Liver (tissue), 9 donors: ENCODE measurements around the gene UNC13C. TPM values are rescaled to one million over a fixed set of nuclear protein-coding genes. Genes with fewer than 3 reads are reported as not detected.
"Not testable (repeated sequence)": the region's sequence is repeated elsewhere in the genome, so short reads cannot be mapped to it uniquely, and the experiment has no call there.

ENCODE experiments used
- DNase-seq: peaks from one replicate; pipeline ENCODE4 v3.0.0-alpha.2; 2017; ENCODE audit warnings: low spot score
- H3K27ac ChIP-seq, 2 donors: one replicate each; pipeline ENCODE4 v1.7.0; 2013; ENCODE audit warnings: inconsistent platforms in 2 of 2, low read length in 2 of 2, control low read depth in 1 of 2, low read depth in 1 of 2, mild to moderate bottlenecking in 1 of 2
- H3K27me3 ChIP-seq, 4 donors: one replicate each; pipeline versions ENCODE4 v1.6.1 to v1.7.0; 2013; ENCODE audit warnings: low read length in 3 of 4, inconsistent platforms in 1 of 4, mild to moderate bottlenecking in 1 of 4, moderate library complexity in 1 of 4; ENCODE audit not compliant: control insufficient read depth in 4 of 4, insufficient read depth in 4 of 4
- H3K36me3 ChIP-seq, 4 donors: one replicate each; pipeline versions ENCODE4 v1.6.1 to v1.7.0; 2013; ENCODE audit warnings: low read length in 3 of 4, mild to moderate bottlenecking in 3 of 4, low read depth in 1 of 4, moderate library complexity in 1 of 4; ENCODE audit not compliant: control insufficient read depth in 4 of 4, insufficient read depth in 3 of 4
- H3K4me1 ChIP-seq, 4 donors: one replicate each; pipeline versions ENCODE4 v1.6.1 to v1.7.0; 2013; ENCODE audit warnings: low read length in 3 of 4, mild to moderate bottlenecking in 3 of 4, moderate library complexity in 1 of 4; ENCODE audit not compliant: control insufficient read depth in 4 of 4, insufficient read depth in 4 of 4
- H3K4me3 ChIP-seq, 3 donors: one replicate each; pipeline versions ENCODE4 v1.6.1 to v1.7.0; 2013; ENCODE audit warnings: low read length in 3 of 3, control low read depth in 1 of 3, low read depth in 1 of 3, mild to moderate bottlenecking in 1 of 3
- H3K9ac ChIP-seq, 2 donors: one replicate each; pipeline ENCODE4 v1.7.0; 2013; ENCODE audit warnings: low read length in 2 of 2, mild to moderate bottlenecking in 2 of 2, moderate library complexity in 2 of 2, control low read depth in 1 of 2, low read depth in 1 of 2
- H3K9me3 ChIP-seq, 4 donors: one replicate each; pipeline versions ENCODE4 v1.6.1 to v1.7.0; 2013; ENCODE audit warnings: low read length in 3 of 4; ENCODE audit not compliant: control insufficient read depth in 4 of 4
- CTCF ChIP-seq: fragments of 150-350 bp; IDR thresholded peaks from 2 replicates; pipeline ENCODE4 v1.5.1; 2017; ENCODE audit warnings: improper control_type of control experiment, low read depth, low read length; ENCODE audit not compliant: missing input control
- FOXA1 ChIP-seq: IDR thresholded peaks from 2 replicates; pipeline ENCODE4 v1.6.1; 2016; ENCODE audit warnings: antibody characterized with exemption
- FOXA2 ChIP-seq: IDR thresholded peaks from 2 replicates; pipeline ENCODE4 v1.6.1; 2016; ENCODE audit warnings: antibody characterized with exemption
- GABPA ChIP-seq, 2 donors: IDR thresholded peaks in 1 of 2; conservative IDR thresholded peaks in 1 of 2; 2 replicates each; pipeline ENCODE4 v1.6.1; 2016; ENCODE audit warnings: antibody characterized with exemption in 2 of 2, mild to moderate bottlenecking in 1 of 2, moderate library complexity in 1 of 2
- HNF4G ChIP-seq: IDR thresholded peaks from 2 replicates; pipeline ENCODE4 v1.6.1; 2016; ENCODE audit warnings: antibody characterized with exemption
- JUND ChIP-seq, 2 donors: IDR thresholded peaks; 2 replicates each; pipeline ENCODE4 v1.6.1; 2016; ENCODE audit warnings: antibody characterized with exemption in 2 of 2
- MAX ChIP-seq: IDR thresholded peaks from 2 replicates; pipeline ENCODE4 v1.6.1; 2016; ENCODE audit warnings: antibody characterized with exemption
- RAD21 ChIP-seq, 2 donors: IDR thresholded peaks; 2 replicates each; pipeline ENCODE4 v1.6.1; 2016; ENCODE audit warnings: antibody characterized with exemption in 2 of 2, mild to moderate bottlenecking in 2 of 2
- RXRA ChIP-seq, 2 donors: IDR thresholded peaks; 2 replicates each; pipeline ENCODE4 v1.6.1; 2017 to 2018; ENCODE audit warnings: antibody characterized with exemption in 2 of 2, mild to moderate bottlenecking in 1 of 2
- YY1 ChIP-seq: IDR thresholded peaks from 2 replicates; pipeline ENCODE4 v1.6.1; 2016; ENCODE audit warnings: antibody characterized with exemption, mild to moderate bottlenecking
- ZBTB33 ChIP-seq: IDR thresholded peaks from 2 replicates; pipeline ENCODE4 v1.6.1; 2016; ENCODE audit warnings: antibody characterized with exemption
- WGBS: extraction: QIAGEN DNeasy Blood & Tissue Kit; methylation state at CpG from one replicate; pipeline ENCODE4 v1.1.7; 2013; 5-methylcytosine and 5-hydroxymethylcytosine counted together
- polyA plus RNA-seq, 2 donors: library from polyadenylated mRNA; stranded (reverse) in 1 of 2; unstranded in 1 of 2; fragments of 200-250 nt in 1 of 2; fragments of >200 nt in 1 of 2; fragmentation: Nextera tagmentation in 1 of 2; extraction: Ambion mirVana in 1 of 2; gene quantifications; one replicate each; pipeline versions ENCODE4 v1.2.1 to v1.2.3, GENCODE V29; 2013 to 2015
- total RNA-seq, 2 donors: library from RNA; depleted of rRNA; stranded (reverse); fragments of >200 nt; gene quantifications; one replicate each; pipeline ENCODE4 v1.2.3, GENCODE V29; 2014
- donor health status: healthy.
- donor health status: healthy.
- donor health status: healthy.
- donor health status: healthy.
- donor health status: healthy.

Gene UNC13C
- total RNA-seq (under 1 TPM in 1 of 2 donors, not detected in 1; 0.19 TPM), polyA plus RNA-seq (not detected)

- H3K36me3 ChIP-seq, result no peaks in the 10 kb centered on the region
- H3K9ac ChIP-seq, result no peak within 1 kb of the TSS
- H3K9me3 ChIP-seq, result peaks cover 0 to 2% (median 0%) of the 10 kb centered on the region in 4 donors
- H3K4me3 ChIP-seq, result peak within 1 kb of the TSS in 1 of 3 donors; percentile 12
- DNase-seq, result no peak
- WGBS, result 3% methylated on average over 30 of the region's 30 CpGs
- H3K27ac ChIP-seq, result no peak within 1 kb of the TSS
- TF ChIP-seq RXRA (IDR thresholded peaks at IDR 0.05), result no peak
- TF ChIP-seq JUND (IDR thresholded peaks at IDR 0.05), result no peak
- peaks cover 0 to 6% (median 0%) of the 10 kb centered on the region in 4 donors for H3K4me1 ChIP-seq
- H3K27me3 ChIP-seq, result peaks cover 0 to 5% (median 3%) of the 10 kb centered on the region in 4 donors
Observed at GRCh38 chr15:53978253-53978906, at the start of gene UNC13C. Gene UNC13C (plus strand): TSS chr15:53978441. CDS start chr15:54012904, 34,463 bp downstream.

GRCh38 chr15:53936137-53936536, 42.1 kb upstream of the UNC13C start:
- Histone ChIP-seq H3K36me3 (no peaks in the 10 kb centered on the region), H3K9me3 (peaks cover 0 to 12% (median under 1%) of the 10 kb centered on the region in 4 donors), H3K4me1 (no peaks in the 10 kb centered on the region), H3K4me3 (no peak overlapping the region), H3K9ac (no peak overlapping the region), H3K27ac (no peak overlapping the region), H3K27me3 (no peaks in the 10 kb centered on the region)
- DNase-seq, result no peak
- TF ChIP-seq FOXA1, result no peak
- no peak for TF ChIP-seq MAX
- no peak for TF ChIP-seq GABPA (IDR thresholded peaks at IDR 0.05 in 1 of 2, conservative IDR thresholded peaks at IDR 0.05 in 1 of 2)
- no peak for TF ChIP-seq RAD21 (IDR thresholded peaks at IDR 0.05)

- H3K36me3 ChIP-seq, H3K27ac ChIP-seq, H3K4me3 ChIP-seq, DNase-seq, H3K27me3 ChIP-seq, H3K4me1 ChIP-seq, H3K9ac ChIP-seq: not testable (repeated sequence)
- H3K9me3 ChIP-seq, result peaks cover 0 to 17% (median under 1%) of the 10 kb centered on the region in 4 donors
- WGBS, result 83% methylated on average over 2 of the region's 2 CpGs
Observed at GRCh38 chr15:53937632-53938031, 40.6 kb upstream of the UNC13C start.

GRCh38 chr15:53950572-53950971, 27.7 kb upstream of the UNC13C start:
- 85% methylated on average over 3 of the region's 3 CpGs for WGBS
- no peak overlapping the region for H3K9ac ChIP-seq

GRCh38 chr15:53955396-53955795, 22.8 kb upstream of the UNC13C start:
- DNase-seq, result no peak
- Histone ChIP-seq H3K4me3 (no peak overlapping the region), H3K27me3 (peaks cover 0 to 3% (median 0%) of the 10 kb centered on the region in 4 donors), H3K27ac (no peak overlapping the region), H3K9ac (no peak overlapping the region), H3K4me1 (no peaks in the 10 kb centered on the region), H3K36me3 (no peaks in the 10 kb centered on the region), H3K9me3 (no peaks in the 10 kb centered on the region)
- no peak for TF ChIP-seq HNF4G
- no peak for TF ChIP-seq RAD21 (IDR thresholded peaks at IDR 0.05)
- TF ChIP-seq ZBTB33, result no peak
- no peak for TF ChIP-seq JUND (IDR thresholded peaks at IDR 0.05)
- no peak for TF ChIP-seq YY1
- TF ChIP-seq FOXA2, result no peak
- no peak for TF ChIP-seq CTCF
- TF ChIP-seq FOXA1, result no peak

More at GRCh38 chr15:53950572-53950971, 27.7 kb upstream of the UNC13C start:
- no peak for DNase-seq
- Histone ChIP-seq H3K36me3 (peaks cover 0 to 2% (median 0%) of the 10 kb centered on the region in 4 donors), H3K9me3 (peaks cover 0 to 8% (median 0%) of the 10 kb centered on the region in 4 donors), H3K27ac (no peak overlapping the region), H3K4me3 (no peak overlapping the region), H3K27me3 (peaks cover 0 to 3% (median 0%) of the 10 kb centered on the region in 4 donors), H3K4me1 (no peaks in the 10 kb centered on the region)
- TF ChIP-seq HNF4G, result no peak
